MM.1S (cell line): ENCODE data around the gene PHACTR1.

Experiments
- DNase-seq: peaks from one replicate; pipeline ENCODE4 v3.0.0-alpha.2; 2015
- H2AFZ ChIP-seq: fragments of 300-600 bp; sonication (generic); 2 replicates; pipeline ENCODE4 v1.6.0; 2016; ENCODE audit warnings: antibody characterized with exemption, low read length
- H3F3A ChIP-seq: fragments of 300-600 bp; sonication (generic); 2 replicates; pipeline ENCODE4 v1.6.1; 2016; ENCODE audit warnings: mild to moderate bottlenecking, antibody characterized with exemption, low read length, moderate library complexity, mixed read lengths; ENCODE audit not compliant: insufficient read depth
- H3K27ac ChIP-seq: fragments of 300-600 bp; sonication (generic); 2 replicates; pipeline ENCODE4 v1.5.1; 2016; ENCODE audit warnings: mild to moderate bottlenecking, low read length
- H3K27me3 ChIP-seq: fragments of 300-600 bp; sonication (generic); replicated peaks from 2 replicates; pipeline ENCODE4 v1.6.0; 2016; ENCODE audit warnings: low read length; ENCODE audit not compliant: insufficient read depth
- H3K36me3 ChIP-seq: fragments of 300-600 bp; sonication (generic); replicated peaks from 2 replicates; pipeline ENCODE4 v1.6.1; 2016; ENCODE audit warnings: mild to moderate bottlenecking, low read length, mixed read lengths; ENCODE audit not compliant: insufficient read depth
- H3K4me1 ChIP-seq: fragments of 300-600 bp; sonication (generic); 2 replicates; pipeline ENCODE4 v1.6.1; 2016; ENCODE audit warnings: low read length, mixed read lengths
- H3K4me2 ChIP-seq: fragments of 300-600 bp; sonication (generic); 2 replicates; pipeline ENCODE4 v1.6.0; 2016; ENCODE audit warnings: low read depth, low read length
- H3K4me3 ChIP-seq: fragments of 300-600 bp; sonication (generic); 2 replicates; pipeline ENCODE4 v1.5.1; 2016; ENCODE audit warnings: low read length, mixed read lengths
- H3K79me2 ChIP-seq: fragments of 300-600 bp; sonication (generic); 2 replicates; pipeline ENCODE4 v1.6.1; 2016; ENCODE audit warnings: mixed run types, low read length, mixed read lengths
- H3K9ac ChIP-seq: fragments of 300-600 bp; sonication (generic); 2 replicates; pipeline ENCODE4 v1.6.1; 2016; ENCODE audit warnings: low read length, mixed read lengths
- H3K9me2 ChIP-seq: fragments of 300-600 bp; sonication (generic); replicated peaks from 2 replicates; pipeline ENCODE4 v1.6.1; 2016; ENCODE audit warnings: mild to moderate bottlenecking, low read length, mixed read lengths; ENCODE audit not compliant: insufficient read depth
- H3K9me3 ChIP-seq: fragments of 300-600 bp; sonication (generic); replicated peaks from 2 replicates; pipeline ENCODE4 v1.6.1; 2016; ENCODE audit warnings: mild to moderate bottlenecking, low read length, mixed read lengths; ENCODE audit not compliant: insufficient read depth
- H4K20me1 ChIP-seq: fragments of 300-600 bp; sonication (generic); 2 replicates; pipeline ENCODE4 v1.6.1; 2016; ENCODE audit warnings: mild to moderate bottlenecking, low read length, moderate library complexity, mixed read lengths; ENCODE audit not compliant: insufficient read depth
- CTCF ChIP-seq: fragments of 300-600 bp; sonication (generic); IDR thresholded peaks from 2 replicates; pipeline ENCODE4 v1.5.1; 2016; ENCODE audit warnings: antibody characterized with exemption, low read length, mixed read lengths
- EZH2 ChIP-seq: fragments of 300-600 bp; sonication (generic); optimal IDR thresholded peaks from 2 replicates; pipeline ENCODE3; 2017; ENCODE audit warnings: low read depth, mild to moderate bottlenecking, antibody characterized with exemption, low read length, mixed read lengths
- EZH2phosphoT487 ChIP-seq: fragments of 300-600 bp; sonication (generic); IDR thresholded peaks from 2 replicates; pipeline ENCODE4 v1.6.1; 2018; ENCODE audit warnings: antibody characterized with exemption, low read length

PHACTR1 gene

DNA sequence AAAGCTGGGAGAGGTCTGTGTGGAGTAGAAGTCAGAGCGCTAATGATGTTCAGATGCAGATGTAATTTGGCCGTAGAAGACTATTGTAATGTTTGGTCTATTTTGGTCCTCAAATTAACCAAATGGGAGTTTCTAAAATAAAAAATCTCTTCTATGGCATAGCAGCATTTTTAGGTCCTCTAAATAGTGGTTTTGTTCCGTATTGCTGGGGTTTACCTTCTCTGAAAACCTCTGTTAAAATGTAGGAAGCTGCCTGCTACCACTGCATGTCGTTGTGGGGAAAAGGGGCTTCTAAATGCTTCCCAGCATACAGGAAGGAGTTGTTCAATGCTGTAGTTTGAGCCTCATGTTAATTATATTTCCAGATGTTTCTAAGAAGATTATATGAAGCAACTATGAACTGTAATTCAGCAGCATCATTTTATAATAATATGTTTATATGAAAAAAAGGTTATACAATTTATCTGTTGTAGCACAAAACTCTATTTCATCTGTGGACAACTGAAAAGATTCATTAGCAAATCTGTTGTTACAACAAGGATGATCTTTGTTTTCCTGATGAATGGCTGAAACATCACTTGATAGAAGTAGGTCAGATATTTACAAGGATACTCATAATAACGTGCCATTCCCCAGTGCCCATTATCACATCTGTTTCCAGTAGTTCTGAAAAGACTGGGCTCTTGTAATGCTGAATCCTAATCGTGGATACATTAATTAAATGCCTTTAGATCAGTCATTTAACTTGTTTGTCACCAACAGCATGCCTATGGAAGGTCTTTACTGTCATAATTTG lies 355.2 kb downstream of the PHACTR1 start:
- no peaks in the 10 kb centered on the region for H4K20me1 ChIP-seq
- H3K4me1 ChIP-seq, result no peaks in the 10 kb centered on the region
- H3K79me2 ChIP-seq, result no peaks in the 10 kb centered on the region
- TF ChIP-seq CTCF (no peak), EZH2 (no peak), EZH2phosphoT487 (no peak)
- H3K4me3 ChIP-seq, result no peak overlapping the region
- H2AFZ ChIP-seq, result no peak overlapping the region
- H3F3A ChIP-seq, result no peaks in the 10 kb centered on the region
- no peak overlapping the region for H3K4me2 ChIP-seq
- H3K9me2 ChIP-seq, result no peaks in the 10 kb centered on the region
- no peak overlapping the region for H3K27ac ChIP-seq
- H3K36me3 ChIP-seq, result no peaks in the 10 kb centered on the region
- no peak for DNase-seq
- H3K9me3 ChIP-seq, result no peaks in the 10 kb centered on the region
- H3K27me3 ChIP-seq, result no peaks in the 10 kb centered on the region
- H3K9ac ChIP-seq, result no peak overlapping the region

GRCh38 chr6:13072686-13073347 lies 356.2 kb downstream of the PHACTR1 start:
- no peaks in the 10 kb centered on the region for H3K36me3 ChIP-seq
- no peak overlapping the region for H3K9ac ChIP-seq
- no peak overlapping the region for H3K27ac ChIP-seq
- no peaks in the 10 kb centered on the region for H4K20me1 ChIP-seq
- H3K4me2 ChIP-seq, result no peak overlapping the region
- DNase-seq, result no peak
- H3K27me3 ChIP-seq, result no peaks in the 10 kb centered on the region
- no peak overlapping the region for H2AFZ ChIP-seq
- H3K79me2 ChIP-seq, result no peaks in the 10 kb centered on the region
- H3K4me3 ChIP-seq, result no peak overlapping the region
- no peaks in the 10 kb centered on the region for H3F3A ChIP-seq
- H3K9me2 ChIP-seq, result no peaks in the 10 kb centered on the region
- H3K9me3 ChIP-seq, result no peaks in the 10 kb centered on the region
- no peaks in the 10 kb centered on the region for H3K4me1 ChIP-seq
- TF ChIP-seq EZH2 (no peak), EZH2phosphoT487 (no peak), CTCF (no peak)

DNA sequence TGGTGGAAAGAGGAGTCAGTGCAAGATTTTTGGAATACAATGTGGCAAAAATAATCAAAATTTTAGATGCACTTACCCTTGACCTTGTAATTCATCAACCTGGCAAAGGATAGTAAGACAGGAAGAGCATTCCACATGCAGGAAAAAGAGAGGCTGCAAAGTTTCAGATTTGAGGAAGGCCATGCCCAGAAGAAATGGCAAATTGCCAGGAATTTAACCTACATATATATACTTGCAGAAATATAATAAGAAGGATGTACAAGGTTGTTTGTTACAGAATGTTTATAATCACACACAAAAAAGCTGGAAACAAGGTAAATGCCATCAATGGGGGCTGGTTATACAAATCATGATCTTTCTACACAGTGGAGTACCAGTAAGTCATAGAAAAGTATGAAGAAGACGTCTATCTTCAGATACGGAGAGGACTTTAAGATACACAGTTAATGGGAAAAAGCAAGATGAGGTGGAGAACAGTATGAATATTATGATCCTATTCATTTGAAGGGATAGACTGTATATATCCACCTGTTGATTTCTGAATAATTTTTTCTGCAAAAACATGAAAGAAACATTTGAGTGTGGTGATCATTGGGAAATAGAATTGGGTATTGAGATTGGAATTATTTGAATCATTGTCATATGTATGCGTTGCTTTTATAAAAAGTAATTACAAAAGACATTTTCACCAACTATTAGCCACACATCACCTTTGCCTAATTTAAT lies 358.0 kb downstream of the PHACTR1 start:
- no peak for DNase-seq
- no peaks in the 10 kb centered on the region for H3K79me2 ChIP-seq
- no peak for TF ChIP-seq EZH2
- TF ChIP-seq CTCF, result no peak
- no peak for TF ChIP-seq EZH2phosphoT487
- H2AFZ ChIP-seq, result no peak overlapping the region
- no peaks in the 10 kb centered on the region for H3K9me2 ChIP-seq
- no peaks in the 10 kb centered on the region for H4K20me1 ChIP-seq
- no peaks in the 10 kb centered on the region for H3K27me3 ChIP-seq
- H3K9me3 ChIP-seq, result no peaks in the 10 kb centered on the region
- no peak overlapping the region for H3K4me2 ChIP-seq
- no peak overlapping the region for H3K9ac ChIP-seq
- no peaks in the 10 kb centered on the region for H3K4me1 ChIP-seq
- H3K4me3 ChIP-seq, result no peak overlapping the region
- H3F3A ChIP-seq, result no peaks in the 10 kb centered on the region
- no peaks in the 10 kb centered on the region for H3K36me3 ChIP-seq
- H3K27ac ChIP-seq, result no peak overlapping the region
